Forelimb muscle (tissue), 1 donor: ENCODE data around the gene PIK3C2G. TPM values are rescaled to one million over a fixed set of nuclear protein-coding genes. Genes with fewer than 3 reads are reported as not detected.

Experiments used
- DNase-seq: peaks from one replicate; pipeline ENCODE4 v3.0.0-alpha.2; 2013; ENCODE audit warnings: low read depth
- polyA plus RNA-seq: library from polyadenylated mRNA; unstranded; fragments of 120-200 nt; gene quantifications from one replicate; pipeline ENCODE4 v1.2.1, GENCODE V29; 2013; ENCODE audit not compliant: insufficient read length

Gene PIK3C2G
- polyA plus RNA-seq, 1 donor = 0.08 TPM

DNA sequence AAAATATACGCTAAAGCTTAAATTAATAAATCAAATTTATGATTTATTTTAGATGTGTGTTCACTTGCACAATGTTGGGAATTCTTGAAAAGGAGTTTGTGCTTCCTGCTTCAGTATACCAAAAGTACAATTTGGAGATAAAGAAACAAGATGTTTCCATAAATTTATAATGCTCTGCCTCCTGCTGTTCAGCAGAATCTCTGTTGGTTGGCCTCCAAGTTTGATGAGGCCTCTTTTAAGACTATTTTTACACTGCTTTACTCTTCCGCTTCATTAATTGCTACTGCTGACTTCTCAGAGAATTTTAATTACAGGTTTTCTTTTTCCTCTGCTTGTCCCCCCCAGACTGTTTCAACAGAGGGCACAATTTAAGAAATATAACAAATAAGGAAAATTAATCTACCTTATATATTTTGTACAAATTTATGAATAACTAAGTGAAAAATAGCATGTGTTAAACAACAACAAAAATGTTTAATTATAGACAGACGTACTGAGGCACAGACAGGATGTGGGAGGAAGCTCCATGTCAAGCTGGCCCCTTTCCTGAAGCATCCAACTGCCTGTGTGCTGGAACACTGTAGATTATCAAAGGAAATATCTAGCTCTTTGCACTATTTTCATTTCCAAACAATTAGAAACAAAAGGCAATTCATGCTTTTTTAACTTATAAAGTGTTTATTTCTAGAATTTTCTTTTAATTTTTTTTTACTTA lies 83.9 kb downstream of the PIK3C2G start:
- no peak for DNase-seq

DNA sequence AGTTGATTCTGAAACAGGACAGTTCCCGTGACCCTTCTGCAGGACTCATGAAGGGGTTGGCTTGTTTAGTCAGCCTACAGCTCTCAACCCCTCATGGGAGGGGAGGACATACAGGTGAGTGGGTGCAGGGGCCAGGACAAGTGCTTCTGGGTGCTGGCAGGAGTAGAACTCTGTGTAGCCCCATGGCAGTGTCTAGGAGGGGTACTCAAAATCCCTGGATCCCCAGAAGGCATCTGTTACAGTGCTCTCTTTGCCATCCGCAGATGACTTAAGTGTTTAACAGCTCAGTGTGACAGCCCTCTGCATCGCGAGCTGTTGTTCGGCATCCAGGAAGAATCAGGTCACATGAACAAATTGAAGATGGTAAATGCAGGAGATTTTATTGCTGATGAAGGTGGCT lies 91.0 kb downstream of the PIK3C2G start:
- no peak for DNase-seq

GRCh38 chr12:18355429-18355828 lies 94.1 kb downstream of the PIK3C2G start:
- no peak for DNase-seq

DNA sequence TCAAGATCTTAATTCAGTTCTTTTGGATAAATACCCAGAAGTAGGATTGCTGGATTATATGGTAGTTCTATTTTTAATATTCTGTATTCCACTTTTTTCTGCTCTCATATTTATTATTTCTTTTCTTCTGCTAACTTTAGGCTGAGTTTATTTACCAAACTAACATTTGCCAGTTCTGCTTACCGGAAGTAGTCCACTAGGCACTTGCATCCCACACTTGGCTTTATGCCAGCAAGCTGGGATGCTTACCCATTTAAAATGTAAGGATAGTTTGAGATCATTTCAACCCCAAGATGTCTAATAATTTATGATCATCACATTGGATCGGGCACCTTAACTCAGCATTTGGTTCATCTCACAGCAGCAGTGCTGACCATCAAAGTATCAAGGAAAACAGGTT lies 96.8 kb downstream of the PIK3C2G start:
- DNase-seq = no peak

DNA sequence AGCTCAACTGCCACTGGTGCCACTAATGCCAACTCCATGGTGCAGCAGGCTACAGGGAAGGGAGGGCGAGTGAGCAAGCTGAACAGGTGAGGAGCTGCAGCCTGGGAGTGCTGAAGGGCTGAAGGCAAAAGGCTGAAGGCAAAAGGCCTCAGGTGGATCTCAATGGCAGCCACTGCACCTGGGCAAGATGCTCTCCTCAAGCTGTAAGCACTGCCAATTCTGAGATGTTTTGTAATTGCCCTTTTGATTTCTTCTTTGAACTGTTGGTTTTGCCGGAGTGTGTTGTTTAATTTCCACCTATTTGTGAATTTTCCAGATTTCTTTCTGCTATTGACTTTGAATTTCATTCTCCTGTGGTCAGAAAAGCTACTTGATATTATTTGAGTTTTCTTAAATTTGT lies 97.6 kb downstream of the PIK3C2G start:
- DNase-seq = no peak

GRCh38 chr12:18361433-18361832 lies 100.1 kb downstream of the PIK3C2G start:
- DNase-seq = no peak

GRCh38 chr12:18363321-18363720 lies 102.0 kb downstream of the PIK3C2G start:
- DNase-seq = no peak

DNA sequence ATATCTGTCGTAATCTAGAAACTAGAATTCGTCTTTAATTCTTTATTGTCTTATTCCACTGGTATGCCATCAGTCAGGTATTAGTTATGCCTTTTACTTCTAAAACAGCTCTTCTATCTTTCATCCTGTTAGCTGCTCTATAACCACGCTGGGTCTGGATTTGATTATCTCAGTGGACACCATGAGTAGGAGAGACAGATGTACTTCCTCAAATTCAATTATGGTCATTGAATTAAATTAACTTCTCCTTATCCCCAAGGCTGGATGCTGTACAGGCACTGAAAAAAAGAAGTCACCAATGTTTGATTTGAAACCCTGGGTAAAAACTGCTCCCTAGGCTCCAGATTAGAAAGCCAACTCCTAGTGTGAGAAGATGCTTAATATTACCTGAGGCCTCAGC lies 107.3 kb downstream of the PIK3C2G start:
- no peak for DNase-seq

DNA sequence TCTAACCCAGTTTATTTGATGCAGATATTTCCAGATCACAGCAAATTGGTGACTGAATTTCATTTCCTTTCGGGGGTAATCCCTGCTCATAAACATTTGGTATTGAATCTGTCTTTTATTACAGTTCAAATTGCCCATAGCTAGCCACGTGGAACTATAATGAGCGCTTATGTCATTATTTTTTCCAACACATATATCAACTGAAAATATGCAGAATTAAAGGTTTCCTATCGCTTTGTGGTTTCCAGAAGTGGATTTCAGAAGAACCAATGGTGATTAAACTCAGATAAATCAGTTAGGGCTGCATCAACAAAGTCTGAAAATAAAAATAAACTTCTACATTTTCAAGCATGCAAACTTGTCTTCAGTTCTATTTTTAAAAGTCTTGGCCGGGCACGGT lies 111.9 kb downstream of the PIK3C2G start:
- DNase-seq = no peak

GRCh38 chr12:18375131-18375530 lies 113.8 kb downstream of the PIK3C2G start:
- no peak for DNase-seq

GRCh38 chr12:18375583-18375982 lies 114.3 kb downstream of the PIK3C2G start:
- DNase-seq = no peak

DNA sequence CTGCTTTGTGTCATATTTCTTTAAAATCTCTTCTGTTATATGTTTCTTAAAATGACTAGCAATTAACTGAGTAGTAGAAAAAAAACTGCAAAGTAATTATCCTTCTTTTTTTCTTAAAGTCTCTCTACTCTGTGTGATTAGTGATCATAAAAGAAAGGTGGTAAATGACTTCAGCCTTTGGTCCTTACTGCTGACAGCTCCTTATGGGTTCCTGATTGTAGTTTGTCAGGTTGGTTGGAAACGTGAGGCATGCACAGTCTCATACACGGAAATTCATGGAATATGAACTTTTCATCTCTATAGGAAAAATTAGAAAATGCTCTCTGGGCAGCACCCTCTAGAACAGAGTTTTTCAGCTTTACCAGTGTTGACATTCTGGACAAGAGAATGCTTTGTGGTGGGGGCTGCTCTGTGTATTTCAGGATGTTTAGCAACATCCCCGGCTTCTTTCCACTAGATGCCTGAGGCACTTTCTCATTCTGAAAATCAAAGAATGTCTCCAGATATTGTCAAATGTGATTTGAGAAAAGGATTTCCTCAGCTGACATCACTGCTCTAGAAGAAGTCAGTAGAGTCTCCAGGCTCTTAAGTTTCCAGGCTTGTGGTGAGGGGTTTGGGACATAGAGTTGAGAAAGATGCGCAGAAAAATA lies 121.0 kb downstream of the PIK3C2G start:
- no peak for DNase-seq

GRCh38 chr12:18383203-18383602 lies 121.9 kb downstream of the PIK3C2G start:
- DNase-seq = peak; percentile 82

DNA sequence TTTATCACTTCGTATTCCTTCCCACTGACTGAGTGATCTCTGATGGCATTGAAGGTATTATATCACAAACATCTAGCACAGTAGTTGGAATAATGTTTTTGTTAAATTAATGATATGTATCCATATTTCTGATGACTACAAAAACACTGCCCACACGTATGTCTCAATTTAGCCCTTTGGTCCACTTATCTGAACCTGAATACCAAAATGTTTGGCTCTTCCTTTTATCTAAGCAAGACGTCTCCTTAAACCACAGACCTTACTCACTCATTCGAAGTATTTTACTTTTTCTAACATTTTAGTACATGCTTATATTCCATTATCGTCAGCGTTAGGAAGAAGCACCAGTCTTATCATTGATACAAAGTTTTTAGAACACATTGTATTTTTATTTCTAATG lies 126.4 kb downstream of the PIK3C2G start:
- no peak for DNase-seq

DNA sequence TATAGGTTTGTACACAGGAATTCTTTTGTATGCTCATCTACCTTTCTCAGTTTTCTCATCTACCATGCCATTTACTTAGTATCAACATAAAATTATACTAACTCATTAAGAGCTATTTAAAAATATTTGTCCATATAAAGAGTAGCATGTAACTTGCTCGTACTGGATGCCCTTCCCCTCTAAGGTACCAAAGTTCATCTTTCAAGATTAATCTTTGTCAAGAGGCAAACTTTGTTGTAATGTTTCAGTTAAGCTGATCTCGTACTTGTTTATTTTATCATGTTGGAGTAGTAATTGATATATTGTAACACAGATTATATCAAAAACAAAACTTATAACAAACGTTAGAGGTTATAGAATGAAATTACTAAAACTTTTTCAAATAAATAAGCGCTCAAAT lies 128.5 kb downstream of the PIK3C2G start:
- no peak for DNase-seq

DNA sequence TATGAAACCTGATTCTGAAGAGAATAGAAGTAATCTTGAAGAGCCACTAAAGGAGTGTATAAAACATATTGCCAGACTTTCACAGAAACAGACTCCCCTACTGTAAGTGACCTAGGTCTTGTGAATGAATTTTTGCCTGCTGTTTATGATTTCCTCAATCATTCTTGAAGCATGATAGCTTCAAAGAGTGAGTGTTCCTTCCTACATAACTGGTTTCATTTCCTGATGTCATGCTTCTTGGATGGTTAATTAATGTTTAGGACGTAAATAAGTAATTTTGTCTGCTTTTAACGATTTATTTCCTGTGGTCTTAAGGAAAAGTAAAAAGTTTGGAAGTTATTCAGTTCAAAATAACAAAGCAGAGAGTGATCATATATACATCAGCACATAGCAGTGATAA lies 129.8 kb downstream of the PIK3C2G start:
- DNase-seq = no peak

- DNase-seq = no peak
These were observed 133.4 kb downstream of the PIK3C2G start for GRCh38 chr12:18394742-18395141.

- no peak for DNase-seq
These were observed 138.9 kb downstream of the PIK3C2G start for GRCh38 chr12:18400186-18400585.

DNA sequence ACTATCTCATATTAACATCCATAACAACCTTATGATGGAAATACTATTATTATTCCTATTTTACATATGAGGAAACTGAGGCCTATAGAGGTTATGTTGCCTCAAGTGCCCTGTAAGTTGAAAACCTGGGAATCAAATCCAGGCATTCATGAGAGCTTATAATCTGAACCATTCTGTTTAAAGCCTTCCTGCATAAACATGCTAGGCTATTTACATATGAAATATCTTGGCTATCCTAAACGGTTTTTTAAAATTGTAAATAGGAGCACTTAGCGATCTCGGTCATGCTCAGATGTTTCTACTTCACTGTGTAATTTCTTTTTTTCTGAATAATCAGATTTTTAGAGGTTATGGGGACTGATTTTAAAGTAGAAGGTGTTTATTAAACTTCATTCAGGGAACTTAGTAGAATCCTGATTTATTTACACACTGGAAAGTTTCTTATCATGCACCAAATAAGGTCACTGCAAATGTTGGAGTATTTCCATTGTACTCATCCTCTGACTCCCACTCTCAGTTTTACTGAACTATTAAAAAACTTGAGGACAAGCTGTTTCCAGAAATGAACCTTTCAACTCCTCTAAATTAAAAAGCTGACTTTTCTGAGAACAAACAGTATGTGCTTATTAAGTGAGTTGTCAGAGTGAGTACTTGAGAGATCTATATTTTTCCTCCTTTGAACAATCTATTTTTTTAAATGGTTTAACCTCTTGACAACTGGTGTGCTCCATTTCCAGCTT lies 141.7 kb downstream of the PIK3C2G start:
- no peak for DNase-seq

DNA sequence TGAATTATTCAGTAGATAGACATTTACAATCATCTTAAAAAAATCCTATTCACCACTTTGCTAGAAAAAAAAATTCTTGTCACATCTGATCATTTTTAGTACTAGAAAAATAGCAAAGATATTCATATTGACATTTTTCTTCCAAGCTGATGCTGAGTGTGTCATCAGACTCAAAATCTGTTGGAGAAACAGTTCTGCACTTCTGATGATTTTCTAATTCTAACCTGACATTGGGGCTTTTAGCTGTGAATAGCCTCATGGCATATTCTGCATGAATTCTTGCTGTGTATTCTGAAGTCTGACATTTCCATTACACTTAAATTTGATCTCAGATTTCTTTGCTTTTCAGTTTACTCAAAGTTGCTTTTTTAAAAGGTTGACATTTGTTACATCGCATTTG lies 150.1 kb downstream of the PIK3C2G start:
- DNase-seq = no peak

DNA sequence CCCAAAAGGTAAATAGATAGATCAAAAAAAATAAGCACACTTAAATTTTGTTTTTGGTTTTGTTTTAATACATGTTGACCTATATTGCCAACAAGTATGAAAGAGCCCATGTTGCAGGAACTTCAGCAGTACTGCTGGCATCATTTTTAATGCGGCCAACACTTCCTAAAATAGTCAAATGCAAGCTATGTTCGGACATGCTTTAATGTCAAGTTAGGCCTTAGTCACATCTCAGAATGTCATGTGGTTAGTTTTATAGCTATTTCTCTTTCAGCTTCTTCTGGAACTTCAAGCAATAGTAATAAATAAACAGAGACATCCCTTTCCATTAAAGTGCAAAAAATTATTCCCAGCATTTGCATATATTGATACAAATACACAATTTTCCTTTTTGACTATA lies 153.4 kb downstream of the PIK3C2G start:
- DNase-seq = no peak

DNA sequence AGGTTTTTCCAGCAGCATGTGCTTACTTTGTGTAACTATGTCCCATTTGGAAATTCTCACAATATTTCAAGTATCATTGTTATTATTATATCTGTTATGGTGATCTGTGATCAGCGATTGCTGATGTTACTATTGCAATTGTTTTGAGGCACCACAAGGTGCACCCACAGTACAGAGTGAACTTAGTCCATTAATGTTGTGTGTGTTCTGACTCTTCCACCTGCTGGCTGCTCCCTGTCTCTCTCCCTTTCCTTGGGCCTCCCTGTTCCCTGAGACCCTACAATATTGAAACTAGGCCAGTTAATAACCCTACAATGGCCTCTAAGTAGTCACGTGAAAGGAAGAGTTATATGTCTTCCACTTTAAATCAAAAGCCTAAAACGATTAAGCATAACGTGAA lies 153.9 kb downstream of the PIK3C2G start:
- DNase-seq = no peak

- DNase-seq = no peak
These were observed 155.1 kb downstream of the PIK3C2G start for GRCh38 chr12:18416412-18416811.
